Measurements from ENCODE around the gene TBC1D32.

GRCh38 chr6:121330516-121330915 lies 3.8 kb downstream of the TBC1D32 start:
- no peak for TF ChIP-seq POLR2A (IDR thresholded peaks at IDR 0.05)
- TF ChIP-seq CTCF (IDR thresholded peaks at IDR 0.05): no peak
